Gastrocnemius medialis (tissue), 4 donors: ENCODE data around the gene IL22RA1. TPM values are rescaled to one million over a fixed set of nuclear protein-coding genes. Genes with fewer than 3 reads are reported as not detected.

ENCODE experiments used
- ATAC-seq, 2 donors: fragments of 150-250 bp; one replicate each; pipeline ENCODE4 v1.9.1; 2016
- DNase-seq, 2 donors: peaks; one replicate each; pipeline ENCODE4 v3.0.0-alpha.2; 2019
- H3K27ac ChIP-seq, 4 donors: fragments of 200-600 bp; sonication (generic); 1 replicate in 1 of 4; 2 replicates in 3 of 4; pipeline ENCODE4 v1.5.1; 2016 to 2018; ENCODE audit warnings: mild to moderate bottlenecking in 2 of 4, moderate library complexity in 1 of 4
- H3K27me3 ChIP-seq, 3 donors: fragments of 200-600 bp; sonication (generic) in 2 of 3; 1 replicate in 1 of 3; 2 replicates in 2 of 3; pipeline versions ENCODE4 v1.5.1 to v1.6.0; 2016 to 2019; ENCODE audit warnings: mild to moderate bottlenecking in 1 of 3, moderate library complexity in 1 of 3
- H3K36me3 ChIP-seq, 2 donors: fragments of 200-600 bp; sonication (generic) in 1 of 2; one replicate each; pipeline ENCODE4 v1.5.1; 2017 to 2018
- H3K4me1 ChIP-seq, 2 donors: fragments of 200-600 bp; sonication (generic) in 1 of 2; one replicate each; pipeline ENCODE4 v1.5.1; 2016 to 2017; ENCODE audit warnings: mild to moderate bottlenecking in 2 of 2
- H3K4me3 ChIP-seq, 4 donors: fragments of 200-600 bp; sonication (generic) in 3 of 4; 1 replicate in 1 of 4; 2 replicates in 3 of 4; pipeline ENCODE4 v1.5.1; 2016 to 2019; ENCODE audit warnings: mild to moderate bottlenecking in 2 of 4
- H3K9me3 ChIP-seq, 3 donors: fragments of 200-600 bp; sonication (generic) in 2 of 3; 1 replicate in 1 of 3; 2 replicates in 2 of 3; pipeline ENCODE4 v1.5.1; 2016 to 2019
- POLR2A ChIP-seq, 2 donors: fragments of 450-650 bp; IDR thresholded peaks; one replicate each; pipeline ENCODE4 v1.6.1; 2017; ENCODE audit warnings: antibody characterized with exemption in 2 of 2, mild to moderate bottlenecking in 2 of 2, moderate library complexity in 2 of 2
- in situ Hi-C, 4 donors: fragments of 200-750 bp; cut with MboI; loops; one replicate each; pipeline versions ENCODE4 v1.15.0 to v1.8.0; 2017; ENCODE audit warnings: low sequenced_read_pairs in 4 of 4
- intact Hi-C: fragments of 100-400 bp; cut with DNase I; formaldehyde crosslinking; loops from one replicate; pipeline ENCODE4 v1.15.1; 2023; ENCODE audit warnings: low total_unique reads
- total RNA-seq, 4 donors: library from RNA; depleted of rRNA; stranded (reverse); fragments of >200 nt; gene quantifications; one replicate each; pipeline versions ENCODE4 v1.1.0 to v1.2.3, GENCODE V29; 2016
- TF ChIP-seq, protein P1 (sequence below), 5 experiments: fragments of 450-650 bp in 3 of 5; fragments of 200-600 bp in 2 of 5; sonication (generic) in 2 of 5; IDR thresholded peaks in 4 of 5; conservative IDR thresholded peaks in 1 of 5; 1 replicate in 4 of 5; 2 replicates in 1 of 5; pipeline ENCODE4 v1.5.1; 2016 to 2019; ENCODE audit warnings: antibody characterized with exemption in 5 of 5, mild to moderate bottlenecking in 3 of 5, moderate library complexity in 3 of 5

Gene IL22RA1
- total RNA-seq, 4 donors from 2014 or later, result 0.36 TPM; not detected in 3

- DNase-seq, result no peak
- intact Hi-C loops, result no loop called here
These were observed 3.8 kb downstream of the IL22RA1 start for GRCh38 chr1:24139222-24139489.

DNA sequence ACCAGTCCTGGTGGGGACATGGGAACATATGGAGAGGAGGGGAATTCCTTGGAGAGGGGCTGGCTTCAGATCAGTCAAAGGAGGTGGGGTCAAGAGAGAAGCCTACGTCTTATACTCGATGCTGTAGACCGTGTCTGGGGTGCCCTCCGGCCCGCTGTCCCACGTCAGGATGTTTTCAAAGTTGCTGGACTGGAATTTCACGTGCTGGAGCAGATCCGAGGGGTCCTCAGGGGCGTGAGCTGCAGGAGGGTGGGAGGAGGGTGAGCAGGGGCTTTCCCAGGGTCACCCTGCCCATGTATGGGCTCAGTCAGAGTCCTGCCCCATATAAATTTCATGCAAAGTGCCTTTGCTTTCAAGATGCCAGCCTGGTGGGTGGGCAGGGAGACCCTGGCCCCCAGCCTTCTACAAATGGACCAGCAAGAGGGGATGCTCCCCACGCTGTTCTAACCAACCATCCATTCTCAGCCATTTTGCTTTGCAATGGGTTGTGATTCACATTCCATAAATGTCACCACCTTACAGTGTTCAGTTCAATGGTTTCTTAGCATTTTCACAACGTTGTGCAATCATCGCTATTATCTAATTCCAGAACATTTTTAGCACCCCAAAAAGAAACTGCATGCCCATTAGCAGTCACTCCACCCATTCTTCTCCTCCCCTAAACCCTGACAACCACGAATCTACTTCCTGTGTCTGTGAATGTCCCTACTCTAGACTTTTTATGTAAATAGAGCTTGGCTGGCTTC is 4.3 kb downstream of the IL22RA1 start:
- Histone ChIP-seq H3K4me3 (no peak overlapping the region), H3K4me1 (peaks cover 0 to 7% of the 10 kb centered on the region in 2 donors), H3K36me3 (no peaks in the 10 kb centered on the region), H3K27me3 (no peaks in the 10 kb centered on the region), H3K27ac (no peak overlapping the region), H3K9me3 (no peaks in the 10 kb centered on the region)
- in situ Hi-C loops, result no loop called here
- no peak for DNase-seq
- TF ChIP-seq POLR2A (IDR thresholded peaks at IDR 0.05), result no peak
- TF ChIP-seq, protein P1, sequence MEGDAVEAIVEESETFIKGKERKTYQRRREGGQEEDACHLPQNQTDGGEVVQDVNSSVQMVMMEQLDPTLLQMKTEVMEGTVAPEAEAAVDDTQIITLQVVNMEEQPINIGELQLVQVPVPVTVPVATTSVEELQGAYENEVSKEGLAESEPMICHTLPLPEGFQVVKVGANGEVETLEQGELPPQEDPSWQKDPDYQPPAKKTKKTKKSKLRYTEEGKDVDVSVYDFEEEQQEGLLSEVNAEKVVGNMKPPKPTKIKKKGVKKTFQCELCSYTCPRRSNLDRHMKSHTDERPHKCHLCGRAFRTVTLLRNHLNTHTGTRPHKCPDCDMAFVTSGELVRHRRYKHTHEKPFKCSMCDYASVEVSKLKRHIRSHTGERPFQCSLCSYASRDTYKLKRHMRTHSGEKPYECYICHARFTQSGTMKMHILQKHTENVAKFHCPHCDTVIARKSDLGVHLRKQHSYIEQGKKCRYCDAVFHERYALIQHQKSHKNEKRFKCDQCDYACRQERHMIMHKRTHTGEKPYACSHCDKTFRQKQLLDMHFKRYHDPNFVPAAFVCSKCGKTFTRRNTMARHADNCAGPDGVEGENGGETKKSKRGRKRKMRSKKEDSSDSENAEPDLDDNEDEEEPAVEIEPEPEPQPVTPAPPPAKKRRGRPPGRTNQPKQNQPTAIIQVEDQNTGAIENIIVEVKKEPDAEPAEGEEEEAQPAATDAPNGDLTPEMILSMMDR (IDR thresholded peaks at IDR 0.05 in 4 of 5, conservative IDR thresholded peaks at IDR 0.05 in 1 of 5), result no peak
- intact Hi-C loops, result no loop called here
- no peak for ATAC-seq

More at GRCh38 chr1:24139222-24139489, 3.8 kb downstream of the IL22RA1 start:
- Histone ChIP-seq H3K9me3 (no peaks in the 10 kb centered on the region), H3K4me1 (peaks cover 0 to 7% of the 10 kb centered on the region in 2 donors), H3K27ac (no peak overlapping the region), H3K36me3 (no peaks in the 10 kb centered on the region), H3K27me3 (no peaks in the 10 kb centered on the region), H3K4me3 (no peak overlapping the region)
- TF ChIP-seq POLR2A (IDR thresholded peaks at IDR 0.05), result no peak
- TF ChIP-seq, protein P1 (IDR thresholded peaks at IDR 0.05 in 4 of 5, conservative IDR thresholded peaks at IDR 0.05 in 1 of 5), result no peak
- ATAC-seq, result no peak
- in situ Hi-C loops, result no loop called here

DNA sequence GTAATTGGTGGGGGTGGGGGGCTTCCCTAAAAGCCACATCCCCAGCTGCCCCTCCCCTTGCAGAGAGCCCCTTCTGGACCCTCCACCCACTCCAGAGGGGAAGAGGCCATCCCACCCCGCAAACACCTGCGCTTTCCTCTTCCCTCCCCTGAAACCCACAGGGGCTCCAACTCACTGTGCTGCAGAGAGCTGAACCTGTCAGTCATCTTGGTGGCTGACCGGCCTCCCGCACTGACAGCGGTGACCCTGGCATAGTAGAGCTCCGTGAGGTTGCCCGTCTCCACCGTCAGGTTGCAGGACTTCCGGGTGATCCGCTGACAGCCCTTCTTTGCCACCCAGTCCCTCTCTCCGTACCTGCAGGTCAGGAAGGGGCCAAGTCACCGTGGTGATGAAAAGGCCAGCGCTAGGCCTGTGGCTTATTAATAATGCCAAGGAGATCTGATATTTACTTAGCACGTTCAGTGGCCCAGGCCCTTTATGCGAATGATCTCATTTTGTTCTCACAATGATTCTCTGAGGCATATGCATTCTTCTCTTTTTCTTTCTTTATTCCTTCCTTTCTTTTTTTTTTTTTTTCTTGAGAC is 5.9 kb downstream of the IL22RA1 start:
- in situ Hi-C loops, result no loop called here
- no peaks in the 10 kb centered on the region for H3K36me3 ChIP-seq

GRCh38 chr1:24134376-24134775 is 8.6 kb downstream of the IL22RA1 start:
- no peak overlapping the region for H3K4me3 ChIP-seq
- H3K27me3 ChIP-seq, result no peaks in the 10 kb centered on the region
- ATAC-seq, result no peak
- TF ChIP-seq POLR2A (IDR thresholded peaks at IDR 0.05), result no peak
- TF ChIP-seq, protein P1 (IDR thresholded peaks at IDR 0.05 in 4 of 5, conservative IDR thresholded peaks at IDR 0.05 in 1 of 5), result no peak
- no peak for DNase-seq
- in situ Hi-C loops (no loop called here), intact Hi-C loops (no loop called here)
- no peaks in the 10 kb centered on the region for H3K4me1 ChIP-seq
- no peaks in the 10 kb centered on the region for H3K36me3 ChIP-seq
- no peak overlapping the region for H3K27ac ChIP-seq
- no peaks in the 10 kb centered on the region for H3K9me3 ChIP-seq

More for the DNA sequence above, 5.9 kb downstream of the IL22RA1 start:
- no peak overlapping the region for H3K4me3 ChIP-seq
- intact Hi-C loops, result no loop called here
- TF ChIP-seq, protein P1 (IDR thresholded peaks at IDR 0.05 in 4 of 5, conservative IDR thresholded peaks at IDR 0.05 in 1 of 5), result no peak
- TF ChIP-seq POLR2A (IDR thresholded peaks at IDR 0.05), result no peak
- no peak for DNase-seq
- no peaks in the 10 kb centered on the region for H3K27me3 ChIP-seq
- no peak overlapping the region for H3K27ac ChIP-seq
- ATAC-seq, result no peak
- H3K9me3 ChIP-seq, result no peaks in the 10 kb centered on the region
- no peaks in the 10 kb centered on the region for H3K4me1 ChIP-seq
